PC-9 (cell line): Measurements from ENCODE around the gene MMP20. TPM values are rescaled to one million over a fixed set of nuclear protein-coding genes. Genes with fewer than 3 reads are reported as not detected.

Source experiments
- BruUV-seq: library from RNA; stranded (reverse); fragments of 400-500 nt; replicated peaks from 2 replicates; lab custom pipeline; 2021; lab: Mats Ljungman, UMichigan
- CTCF ChIA-PET: fragments of 300-600 bp; sonication (Branson Sonifier 250); formaldehyde crosslinking; loops from one replicate; lab custom pipeline; 2022; ENCODE audit warnings: antibody characterized with exemption; lab: Charles Lee
- POLR2A ChIA-PET: fragments of 300-600 bp; sonication (Branson Sonifier 250); formaldehyde crosslinking; loops from one replicate; lab custom pipeline; 2022; ENCODE audit warnings: antibody characterized with exemption; ENCODE audit not compliant: unreplicated experiment; lab: Charles Lee
- DNase-seq, 2 experiments: peaks; one replicate each; pipeline versions ENCODE4 v3.0.0 to v3.0.0-alpha.2; 2015 to 2022; ENCODE audit warnings: mixed read lengths in 1 of 2
- H2AFZ ChIP-seq: fragments of 200-600 bp; sonication (generic); 2 replicates; pipeline ENCODE4 v1.8.1; 2017; ENCODE audit warnings: antibody characterized with exemption
- H3F3A ChIP-seq: fragments of 200-600 bp; sonication (generic); 2 replicates; pipeline ENCODE4 v1.8.1; 2017; ENCODE audit warnings: antibody characterized with exemption, mild to moderate bottlenecking, low read depth; ENCODE audit not compliant: insufficient read depth
- H3K27ac ChIP-seq: fragments of 200-600 bp; sonication (generic); 2 replicates; pipeline ENCODE4 v1.6.1; 2016; ENCODE audit warnings: mixed run types
- H3K27me3 ChIP-seq: fragments of 200-600 bp; sonication (generic); 2 replicates; pipeline ENCODE4 v1.6.1; 2016; ENCODE audit warnings: low read depth, mixed run types; ENCODE audit not compliant: insufficient read depth
- H3K36me3 ChIP-seq: fragments of 200-600 bp; sonication (generic); 2 replicates; pipeline ENCODE4 v1.6.1; 2016; ENCODE audit warnings: low read depth, mixed run types
- H3K4me1 ChIP-seq: fragments of 200-600 bp; sonication (generic); replicated peaks from 2 replicates; pipeline ENCODE4 v1.6.1; 2016; ENCODE audit warnings: mixed run types; ENCODE audit not compliant: insufficient read depth
- H3K4me2 ChIP-seq: fragments of 200-600 bp; sonication (generic); 2 replicates; pipeline ENCODE4 v1.6.1; 2017; ENCODE audit warnings: mixed run types
- H3K4me3 ChIP-seq: fragments of 200-600 bp; sonication (generic); 2 replicates; pipeline ENCODE4 v1.6.1; 2016; ENCODE audit warnings: mixed run types
- H3K79me2 ChIP-seq: fragments of 200-600 bp; sonication (generic); 2 replicates; pipeline ENCODE4 v1.6.1; 2017; ENCODE audit warnings: low read depth, mixed run types
- H3K9me2 ChIP-seq: fragments of 200-600 bp; sonication (generic); 2 replicates; pipeline ENCODE4 v1.8.1; 2017; ENCODE audit warnings: mild to moderate bottlenecking; ENCODE audit not compliant: insufficient read depth
- H3K9me3 ChIP-seq: fragments of 200-600 bp; sonication (generic); 2 replicates; pipeline ENCODE4 v1.8.1; 2016; ENCODE audit warnings: low read depth; ENCODE audit not compliant: insufficient read depth
- H4K20me1 ChIP-seq: fragments of 200-600 bp; sonication (generic); 2 replicates; pipeline ENCODE4 v1.8.1; 2017; ENCODE audit not compliant: insufficient read depth
- CTCF ChIP-seq: fragments of 200-600 bp; sonication (generic); conservative IDR thresholded peaks from 2 replicates; pipeline ENCODE4 v1.6.1; 2017; ENCODE audit warnings: mixed run types, antibody characterized with exemption, mild to moderate bottlenecking, moderate library complexity
- EZH2 ChIP-seq: fragments of 200-600 bp; sonication (generic); IDR thresholded peaks from 2 replicates; pipeline ENCODE4 v1.8.0; 2017; ENCODE audit warnings: antibody characterized with exemption, low read depth
- intact Hi-C: fragments of 100-400 bp; cut with micrococcal nuclease; formaldehyde crosslinking; loops from one replicate; pipeline ENCODE4 v1.10.0; 2022; ENCODE audit not compliant: unreplicated experiment
- total RNA-seq: library from RNA; stranded (reverse); gene quantifications from 2 replicates; pipeline ENCODE4 v1.2.3, GENCODE V29; 2021

Gene MMP20
- total RNA-seq, 1 experiment from 2014 or later = not detected

- Histone ChIP-seq H3K4me1 (peaks cover 16% of the 10 kb centered on the region), H4K20me1 (no peaks in the 10 kb centered on the region), H3K27me3 (no peaks in the 10 kb centered on the region), H3K79me2 (no peaks in the 10 kb centered on the region), H2AFZ (no peak overlapping the region), H3K36me3 (no peaks in the 10 kb centered on the region; the same call in 1 of the 2 replicates), H3K27ac (no peak overlapping the region), H3K9me2 (no peaks in the 10 kb centered on the region), H3K4me3 (no peak overlapping the region), H3F3A (peaks cover 15% of the 10 kb centered on the region), H3K9me3 (peaks cover 19% of the 10 kb centered on the region; the same call in 1 of the 2 replicates), H3K4me2 (no peak overlapping the region)
- intact Hi-C loops = no loop called here
- no TSS peak for BruUV-seq
- CTCF ChIA-PET = no interaction called here
- no peak for DNase-seq
- no peak for TF ChIP-seq CTCF
- POLR2A ChIA-PET = no interaction called here
These were observed 63.5 kb downstream of the MMP20 start for GRCh38 chr11:102561636-102562035.

GRCh38 chr11:102560555-102561011 is 64.5 kb downstream of the MMP20 start:
- no peaks in the 10 kb centered on the region for H3K79me2 ChIP-seq
- no peaks in the 10 kb centered on the region; the same call in 1 of the 2 replicates for H3K36me3 ChIP-seq
- CTCF ChIA-PET = no interaction called here
- H3K4me3 ChIP-seq = no peak overlapping the region
- no peaks in the 10 kb centered on the region for H4K20me1 ChIP-seq
- TF ChIP-seq EZH2 = no peak
- no peak for TF ChIP-seq CTCF
- intact Hi-C loops = no loop called here
- no peak overlapping the region for H3K4me2 ChIP-seq
- peaks cover 16% of the 10 kb centered on the region for H3K4me1 ChIP-seq
- no peaks in the 10 kb centered on the region for H3K9me2 ChIP-seq
- peaks cover 15% of the 10 kb centered on the region for H3F3A ChIP-seq
- no peaks in the 10 kb centered on the region for H3K27me3 ChIP-seq
- H2AFZ ChIP-seq = no peak overlapping the region
- H3K27ac ChIP-seq = no peak overlapping the region
- peaks cover 8% of the 10 kb centered on the region; the same call in 1 of the 2 replicates for H3K9me3 ChIP-seq
- no peak for DNase-seq
- no TSS peak for BruUV-seq
- POLR2A ChIA-PET = no interaction called here

GRCh38 chr11:102559839-102560238 is 65.3 kb downstream of the MMP20 start:
- H3K36me3 ChIP-seq = no peaks in the 10 kb centered on the region; the same call in 1 of the 2 replicates
- TF ChIP-seq EZH2 (no peak), CTCF (no peak)
- no peaks in the 10 kb centered on the region for H4K20me1 ChIP-seq
- no peak overlapping the region for H2AFZ ChIP-seq
- H3K9me2 ChIP-seq = no peaks in the 10 kb centered on the region
- H3K4me3 ChIP-seq = no peak overlapping the region
- no peak overlapping the region for H3K4me2 ChIP-seq
- POLR2A ChIA-PET = no interaction called here
- no peak for DNase-seq
- H3K9me3 ChIP-seq = peaks cover 3% of the 10 kb centered on the region; the same call in 1 of the 2 replicates
- CTCF ChIA-PET = no interaction called here
- intact Hi-C loops = no loop called here
- H3K27me3 ChIP-seq = no peaks in the 10 kb centered on the region
- no TSS peak for BruUV-seq
- H3K79me2 ChIP-seq = no peaks in the 10 kb centered on the region
- H3F3A ChIP-seq = peaks cover 11% of the 10 kb centered on the region
- no peak overlapping the region for H3K27ac ChIP-seq
- peaks cover 19% of the 10 kb centered on the region for H3K4me1 ChIP-seq
